Loucy (cell line): ENCODE measurements around the gene PBX4.

Experiments
- EZH2phosphoT487 ChIP-seq: fragments of 200-600 bp; IDR thresholded peaks from 2 replicates; pipeline ENCODE4 v1.6.1; 2018; ENCODE audit warnings: antibody characterized with exemption, mild to moderate bottlenecking, moderate library complexity, borderline replicate concordance
- TF ChIP-seq, protein P1 (sequence below): fragments of 200-600 bp; sonication (generic); conservative IDR thresholded peaks from 2 replicates; pipeline ENCODE4 v1.5.1; 2014; ENCODE audit warnings: mild to moderate bottlenecking, antibody characterized with exemption, low read length

DNA sequence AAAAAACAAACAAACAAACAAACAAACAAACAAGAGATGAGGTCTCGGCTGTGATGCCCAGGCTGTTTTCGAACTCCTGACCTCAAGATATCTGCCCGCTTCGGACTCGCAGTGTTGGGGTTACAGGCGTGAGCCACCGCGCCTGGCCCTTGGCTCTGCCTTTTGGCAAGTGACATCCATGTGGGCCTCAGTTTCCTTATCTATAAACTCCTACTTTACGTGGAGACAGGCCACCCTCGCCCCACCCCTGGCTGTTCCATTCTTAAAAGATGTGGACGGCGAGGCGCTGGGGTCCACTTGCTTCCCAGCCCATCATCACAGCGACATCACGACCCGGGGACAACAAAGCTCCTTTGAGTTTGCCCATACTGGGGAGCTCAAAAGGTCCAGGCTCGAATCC lies 104.8 kb downstream of the PBX4 start:
- TF ChIP-seq, protein P1, sequence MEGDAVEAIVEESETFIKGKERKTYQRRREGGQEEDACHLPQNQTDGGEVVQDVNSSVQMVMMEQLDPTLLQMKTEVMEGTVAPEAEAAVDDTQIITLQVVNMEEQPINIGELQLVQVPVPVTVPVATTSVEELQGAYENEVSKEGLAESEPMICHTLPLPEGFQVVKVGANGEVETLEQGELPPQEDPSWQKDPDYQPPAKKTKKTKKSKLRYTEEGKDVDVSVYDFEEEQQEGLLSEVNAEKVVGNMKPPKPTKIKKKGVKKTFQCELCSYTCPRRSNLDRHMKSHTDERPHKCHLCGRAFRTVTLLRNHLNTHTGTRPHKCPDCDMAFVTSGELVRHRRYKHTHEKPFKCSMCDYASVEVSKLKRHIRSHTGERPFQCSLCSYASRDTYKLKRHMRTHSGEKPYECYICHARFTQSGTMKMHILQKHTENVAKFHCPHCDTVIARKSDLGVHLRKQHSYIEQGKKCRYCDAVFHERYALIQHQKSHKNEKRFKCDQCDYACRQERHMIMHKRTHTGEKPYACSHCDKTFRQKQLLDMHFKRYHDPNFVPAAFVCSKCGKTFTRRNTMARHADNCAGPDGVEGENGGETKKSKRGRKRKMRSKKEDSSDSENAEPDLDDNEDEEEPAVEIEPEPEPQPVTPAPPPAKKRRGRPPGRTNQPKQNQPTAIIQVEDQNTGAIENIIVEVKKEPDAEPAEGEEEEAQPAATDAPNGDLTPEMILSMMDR, result no peak
- TF ChIP-seq EZH2phosphoT487, result no peak
